Activated CD8-positive, alpha-beta T cell treated with anti-CD3 and anti-CD28 coated beads, Interleukin-2, amount 10 ng/mL, durations not matched to agents 7 days and 5 days (primary cell): ENCODE data around the gene PHF19. TPM values are rescaled to one million over a fixed set of nuclear protein-coding genes. Genes with fewer than 3 reads are reported as not detected.

Experiments used
- ATAC-seq: fragments of 150-1000 bp; cut with Tn5 transposase; one replicate; pipeline ENCODE4 v1.10.0; 2021; ENCODE audit warnings: moderate library complexity
- CTCF ChIA-PET: fragments of 350-600 bp; sonication (Branson Sonifier 250); formaldehyde crosslinking; loops from one replicate; lab custom pipeline; 2021; ENCODE audit warnings: antibody characterized with exemption; lab: Charles Lee
- POLR2A ChIA-PET: fragments of 350-600 bp; sonication (Branson Sonifier 250); formaldehyde crosslinking; loops from one replicate; lab custom pipeline; 2021; ENCODE audit warnings: antibody characterized with exemption; lab: Charles Lee
- DNase-seq: peaks from one replicate; pipeline ENCODE4 v3.0.0-alpha.2; 2020
- H3K27ac Mint-ChIP-seq: one replicate; pipeline ENCODE4 v1.8.0; 2021; ENCODE audit warnings: mild to moderate bottlenecking, mixed read lengths
- H3K27me3 Mint-ChIP-seq: one replicate; pipeline ENCODE4 v1.8.0; 2021; ENCODE audit warnings: low read depth, mixed read lengths
- H3K36me3 Mint-ChIP-seq: one replicate; pipeline ENCODE4 v1.8.0; 2021; ENCODE audit warnings: low read depth, mixed read lengths
- H3K4me1 Mint-ChIP-seq: one replicate; pipeline ENCODE4 v1.8.0; 2021; ENCODE audit warnings: low read depth, mixed read lengths
- H3K4me3 Mint-ChIP-seq: one replicate; pipeline ENCODE4 v1.8.0; 2021; ENCODE audit warnings: mild to moderate bottlenecking, mixed read lengths
- H3K9me3 Mint-ChIP-seq: one replicate; pipeline ENCODE4 v1.8.0; 2022; ENCODE audit warnings: mixed read lengths; ENCODE audit not compliant: insufficient read depth
- total RNA-seq, 2 experiments: library from RNA; stranded (reverse); gene quantifications; one replicate each; pipeline ENCODE4 v1.2.3, GENCODE V29; 2021

The PHF19 gene
- total RNA-seq, 2 experiments from 2014 or later = 273 to 290 TPM

DNA sequence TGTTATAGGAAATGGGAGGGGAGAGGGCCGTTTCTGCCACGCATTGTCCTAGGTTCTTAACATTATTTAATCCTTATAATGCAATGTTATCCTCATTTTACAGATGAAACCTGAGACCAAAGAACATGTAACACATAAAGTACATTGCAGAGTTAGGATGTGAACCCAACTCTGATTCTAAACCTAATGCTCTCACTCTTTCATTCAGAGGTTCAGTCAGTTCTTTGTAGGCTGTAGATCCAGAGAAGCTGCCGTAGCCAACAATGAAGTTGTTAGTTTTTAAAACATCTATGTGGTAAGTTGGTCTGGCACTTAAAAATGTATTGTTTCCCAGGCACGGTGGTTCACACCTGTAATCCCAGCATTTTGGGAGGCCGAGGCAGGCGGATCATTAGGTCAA is 23.8 kb downstream of the PHF19 start:
- no peak overlapping the region for H3K27ac Mint-ChIP-seq
- H3K4me3 Mint-ChIP-seq = no peak overlapping the region
- ATAC-seq (no peak), DNase-seq (no peak)
- H3K36me3 Mint-ChIP-seq = peaks cover 75% of the 10 kb centered on the region
- H3K4me1 Mint-ChIP-seq = peaks cover 11% of the 10 kb centered on the region
- POLR2A ChIA-PET = interaction anchor here (0.9 to 3.0 kb wide), 2 partner anchors 10 to 72 kb away, joined by 3 to 13 read pairs; partner anchors contain the start of gene PSMD5
- no peaks in the 10 kb centered on the region for H3K27me3 Mint-ChIP-seq
- CTCF ChIA-PET = interaction anchor here (1.1 to 1.3 kb wide), 2 partner anchors 12 to 97 kb away, joined by 3 to 6 read pairs; no protein-coding TSS in a partner anchor
- H3K9me3 Mint-ChIP-seq = no peaks in the 10 kb centered on the region

- Mint-ChIP-seq H3K27me3 (no peaks in the 10 kb centered on the region), H3K4me1 (peaks cover 17% of the 10 kb centered on the region), H3K36me3 (peaks cover 75% of the 10 kb centered on the region), H3K9me3 (no peaks in the 10 kb centered on the region), H3K27ac (peak overlapping the region; percentile 17), H3K4me3 (no peak overlapping the region)
- ChIA-PET CTCF (interaction anchor here (1.1 to 1.3 kb wide), 2 partner anchors 13 to 96 kb away, joined by 3 to 6 read pairs; no protein-coding TSS in a partner anchor), POLR2A (interaction anchor here (0.9 to 3.0 kb wide), 4 partner anchors 9 to 73 kb away, joined by 3 to 13 read pairs (median 4); partner anchors contain the start of gene PSMD5)
- DNase-seq = no peak
- ATAC-seq = no peak
Observed at GRCh38 chr9:120852240-120853010, 24.6 kb downstream of the PHF19 start.

DNA sequence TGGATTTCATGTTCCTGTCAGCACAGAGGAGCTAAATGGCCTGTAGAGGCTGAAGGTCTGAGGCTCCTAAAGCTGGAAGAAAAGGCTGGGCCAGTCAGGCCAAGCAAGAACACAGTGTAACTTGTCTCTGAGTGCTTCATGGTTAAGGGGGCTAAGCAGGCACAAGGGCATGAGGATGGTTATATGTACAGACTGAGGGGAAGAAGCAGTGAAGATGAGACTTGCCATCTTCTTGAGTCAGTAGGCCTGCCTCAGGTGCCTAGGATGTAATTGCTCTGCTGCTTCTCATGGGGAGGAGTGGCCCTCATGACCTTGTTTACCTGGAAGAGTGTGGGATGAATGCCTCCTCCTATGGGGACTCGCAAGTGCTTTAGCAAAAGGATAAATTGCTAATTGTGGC is 25.5 kb downstream of the PHF19 start:
- Mint-ChIP-seq H3K4me3 (no peak overlapping the region), H3K4me1 (peaks cover 27% of the 10 kb centered on the region)
- POLR2A ChIA-PET = interaction anchor here (1.5 to 3.0 kb wide), 2 partner anchors 8 to 40 kb away, joined by 4 to 13 read pairs; partner anchors contain the start of gene PSMD5

DNA sequence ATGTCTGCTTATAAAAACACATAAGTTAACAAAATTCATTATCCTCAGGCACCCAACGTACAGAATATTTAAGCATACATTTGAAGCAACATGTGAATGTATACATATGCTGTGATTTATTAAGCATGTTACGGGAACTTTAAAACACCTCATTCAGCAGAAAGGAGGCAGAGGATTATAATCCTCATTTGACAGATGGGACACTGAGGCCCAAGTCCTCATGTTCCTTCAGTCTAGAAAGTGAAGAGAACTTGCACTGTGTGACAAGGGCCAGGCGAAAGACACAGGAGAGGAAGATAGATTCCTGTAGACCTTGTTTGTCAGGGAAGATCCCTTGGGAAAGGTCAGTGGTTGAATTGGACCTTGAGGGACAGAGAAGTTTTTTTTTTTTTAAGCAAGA is 26.7 kb downstream of the PHF19 start:
- ChIA-PET POLR2A (interaction anchor here (0.6 kb wide), 1 partner anchor 81 kb away, joined by 3 read pairs; no protein-coding TSS in a partner anchor), CTCF (interaction anchor here (2.4 kb wide), 1 partner anchor 95 kb away, joined by 8 read pairs; no protein-coding TSS in a partner anchor)
- Mint-ChIP-seq H3K4me1 (peaks cover 38% of the 10 kb centered on the region), H3K27me3 (no peaks in the 10 kb centered on the region), H3K36me3 (peaks cover 83% of the 10 kb centered on the region), H3K9me3 (no peaks in the 10 kb centered on the region), H3K27ac (peak overlapping the region; percentile 42), H3K4me3 (no peak overlapping the region)
- ATAC-seq (no peak), DNase-seq (no peak)

More for the DNA sequence above, 25.5 kb downstream of the PHF19 start:
- ATAC-seq (no peak), DNase-seq (no peak)
- CTCF ChIA-PET = interaction anchor here (2.4 kb wide), 1 partner anchor 96 kb away, joined by 8 read pairs; no protein-coding TSS in a partner anchor
- Mint-ChIP-seq H3K27ac (peak overlapping the region; percentile 12), H3K36me3 (peaks cover 76% of the 10 kb centered on the region), H3K9me3 (no peaks in the 10 kb centered on the region), H3K27me3 (no peaks in the 10 kb centered on the region)

- ChIA-PET POLR2A (interaction anchor here (0.6 to 3.1 kb wide), 8 partner anchors 9 to 193 kb away, joined by 3 to 23 read pairs (median 5); partner anchors contain the start of gene FBXW2), CTCF (interaction anchor here (0.6 to 1.7 kb wide), 12 partner anchors 13 to 213 kb away, joined by 3 to 6 read pairs (median 3); partner anchors contain the start of gene PHF19)
- no peak for DNase-seq
- H3K27me3 Mint-ChIP-seq = no peaks in the 10 kb centered on the region
- H3K27ac Mint-ChIP-seq = peak overlapping the region; percentile 84
- H3K9me3 Mint-ChIP-seq = no peaks in the 10 kb centered on the region
- H3K4me3 Mint-ChIP-seq = no peak overlapping the region
- H3K4me1 Mint-ChIP-seq = peaks cover 63% of the 10 kb centered on the region
- no peak for ATAC-seq
- peaks cover 74% of the 10 kb centered on the region for H3K36me3 Mint-ChIP-seq
Observed at GRCh38 chr9:120846906-120847305, 30.1 kb downstream of the PHF19 start.

DNA sequence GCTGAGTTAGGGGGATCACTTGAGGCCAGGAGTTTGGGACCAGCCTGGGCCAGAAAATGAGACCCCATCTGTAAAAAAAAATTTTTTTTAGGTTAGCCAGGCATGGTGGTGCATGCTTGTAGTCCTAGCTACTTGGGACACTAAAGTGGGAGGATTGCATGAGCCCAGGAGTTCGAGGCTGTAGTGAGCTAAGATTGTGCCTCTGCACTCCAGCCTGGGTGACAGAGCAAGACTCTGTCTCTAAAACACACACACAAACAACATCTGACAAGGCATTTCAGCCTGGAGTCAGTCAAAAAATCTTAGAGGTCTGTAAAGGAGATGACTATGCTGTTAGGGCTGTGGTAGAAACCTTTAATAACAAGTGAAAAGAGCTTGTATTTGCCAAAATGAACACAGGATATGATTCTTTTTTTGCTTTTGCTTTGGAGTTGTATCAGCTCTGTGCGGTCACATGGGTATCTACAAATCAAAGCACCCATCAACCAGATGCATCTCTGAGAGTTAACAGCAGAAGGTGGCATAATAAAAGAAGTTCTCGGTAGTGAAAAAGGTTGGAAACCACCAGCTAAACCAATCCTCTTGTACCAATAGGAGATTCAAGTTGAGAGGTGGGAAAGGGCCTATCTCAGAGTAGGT is 30.6 kb downstream of the PHF19 start:
- ChIA-PET POLR2A (interaction anchor here (1.0 to 3.1 kb wide), 7 partner anchors 9 to 90 kb away, joined by 3 to 23 read pairs (median 6); partner anchors contain the start of gene FBXW2), CTCF (interaction anchor here (0.6 to 1.7 kb wide), 12 partner anchors 13 to 214 kb away, joined by 3 to 6 read pairs (median 3); partner anchors contain the start of gene PHF19)
- no peaks in the 10 kb centered on the region for H3K27me3 Mint-ChIP-seq
- peak; percentile 5 for ATAC-seq
- peaks cover 74% of the 10 kb centered on the region for H3K36me3 Mint-ChIP-seq
- no peak for DNase-seq
- peaks cover 68% of the 10 kb centered on the region for H3K4me1 Mint-ChIP-seq
- peak overlapping the region; percentile 29 for H3K4me3 Mint-ChIP-seq
- H3K9me3 Mint-ChIP-seq = no peaks in the 10 kb centered on the region
- H3K27ac Mint-ChIP-seq = peak overlapping the region; percentile 84

DNA sequence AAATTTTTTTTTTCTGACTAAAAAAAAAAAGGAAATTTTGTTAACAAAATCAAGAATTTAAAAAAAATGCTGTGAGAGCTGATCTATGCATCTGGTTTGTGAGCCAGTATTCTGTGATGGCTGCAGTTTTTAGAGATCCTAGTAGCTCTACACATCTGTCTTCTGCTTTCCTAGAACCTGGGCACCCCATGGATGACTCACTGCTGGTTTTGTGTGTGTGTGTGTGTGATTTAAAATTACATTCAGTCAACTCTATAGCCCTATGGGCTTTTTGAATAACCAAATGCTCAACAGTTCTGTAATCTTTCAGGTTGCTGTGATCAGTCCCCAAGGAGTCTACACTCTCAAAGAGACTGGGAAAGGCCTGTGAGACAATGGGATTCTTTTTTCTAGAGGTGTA is 31.7 kb downstream of the PHF19 start:
- Mint-ChIP-seq H3K36me3 (peaks cover 64% of the 10 kb centered on the region), H3K4me1 (peaks cover 72% of the 10 kb centered on the region), H3K9me3 (no peaks in the 10 kb centered on the region), H3K27ac (peak overlapping the region; percentile 98), H3K27me3 (no peaks in the 10 kb centered on the region), H3K4me3 (peak overlapping the region; percentile 98)
- CTCF ChIA-PET = interaction anchor here (0.6 to 1.9 kb wide), 6 partner anchors 22 to 227 kb away, joined by 3 to 7 read pairs (median 4); partner anchors contain the start of gene PHF19
- DNase-seq (peak; percentile 45), ATAC-seq (no peak)
- POLR2A ChIA-PET = interaction anchor here (0.9 to 3.1 kb wide), 9 partner anchors 12 to 92 kb away, joined by 3 to 23 read pairs (median 4); partner anchors contain the start of genes FBXW2, PHF19 and TRAF1

- no peaks in the 10 kb centered on the region for H3K9me3 Mint-ChIP-seq
- peak within 1 kb of the TSS; percentile 98 for H3K4me3 Mint-ChIP-seq
- ATAC-seq (peak; percentile 98), DNase-seq (peak; percentile 100)
- peaks cover 74% of the 10 kb centered on the region for H3K4me1 Mint-ChIP-seq
- peak within 1 kb of the TSS; percentile 98 for H3K27ac Mint-ChIP-seq
- peaks cover 64% of the 10 kb centered on the region for H3K36me3 Mint-ChIP-seq
- CTCF ChIA-PET = interaction anchor here (0.7 to 2.4 kb wide), 5 partner anchors 34 to 217 kb away, joined by 3 to 7 read pairs (median 3); partner anchors contain the start of gene PHF19
- POLR2A ChIA-PET = interaction anchor here (0.5 to 3.2 kb wide), 21 partner anchors 10 to 93 kb away, joined by 3 to 27 read pairs (median 4); partner anchors contain the start of genes FBXW2 and TRAF1
- H3K27me3 Mint-ChIP-seq = no peaks in the 10 kb centered on the region
Observed at GRCh38 chr9:120842685-120843485, 34.1 kb downstream of the PHF19 start, which contains the start of gene PSMD5. Gene PSMD5 (minus strand): TSS chr9:120842922. CDS start chr9:120842909, 13 bp downstream.

DNA sequence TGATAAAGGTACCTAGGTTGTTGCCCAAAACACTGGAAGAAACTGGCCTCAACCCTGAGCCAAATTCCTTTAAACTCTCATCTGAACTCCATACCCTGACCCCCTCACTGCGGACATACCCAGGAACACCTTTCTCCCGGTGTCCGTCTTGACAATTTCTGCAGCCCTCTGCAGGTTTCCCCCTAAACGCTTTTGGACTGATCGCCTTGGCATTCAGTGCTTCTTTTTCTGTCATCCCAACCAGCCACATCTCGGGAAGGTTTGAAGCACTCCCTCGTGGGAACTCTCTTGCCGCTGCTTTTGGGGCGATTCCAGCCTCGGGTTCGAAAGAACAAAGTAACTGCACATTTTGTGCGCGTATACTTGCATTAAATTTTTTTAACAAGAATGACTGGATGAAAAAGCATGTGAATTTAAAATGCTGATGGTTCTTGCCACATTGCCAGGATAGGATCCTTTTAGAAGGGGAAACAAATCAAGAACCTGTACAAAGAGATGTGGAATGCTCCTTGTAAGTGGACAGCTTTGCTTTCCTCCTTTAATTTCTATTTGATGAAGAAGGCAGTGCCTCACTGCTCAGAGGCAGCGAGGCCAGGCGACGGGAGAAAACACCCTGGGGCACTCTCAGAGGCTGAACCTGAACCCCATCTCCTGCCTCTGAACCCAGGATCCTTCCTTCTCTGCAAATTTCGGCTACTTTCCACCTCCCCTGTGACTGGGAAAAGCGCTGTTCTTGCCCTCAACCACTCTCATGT is 34.9 kb downstream of the PHF19 start:
- Mint-ChIP-seq H3K9me3 (no peaks in the 10 kb centered on the region), H3K4me3 (peak overlapping the region; percentile 98), H3K4me1 (peaks cover 69% of the 10 kb centered on the region), H3K27me3 (no peaks in the 10 kb centered on the region), H3K27ac (peak overlapping the region; percentile 98), H3K36me3 (peaks cover 64% of the 10 kb centered on the region)
- ATAC-seq (peak; percentile 6), DNase-seq (no peak)
- ChIA-PET CTCF (interaction anchor here (0.7 to 2.4 kb wide), 4 partner anchors 43 to 218 kb away, joined by 3 to 6 read pairs (median 3); no protein-coding TSS in a partner anchor), POLR2A (interaction anchor here (0.6 to 3.2 kb wide), 13 partner anchors 9 to 94 kb away, joined by 3 to 27 read pairs (median 5); partner anchors contain the start of genes FBXW2 and TRAF1)

- DNase-seq (no peak), ATAC-seq (no peak)
- Mint-ChIP-seq H3K4me3 (no peak overlapping the region), H3K36me3 (peaks cover 45% of the 10 kb centered on the region), H3K27ac (no peak overlapping the region), H3K4me1 (peaks cover 44% of the 10 kb centered on the region), H3K9me3 (no peaks in the 10 kb centered on the region), H3K27me3 (no peaks in the 10 kb centered on the region)
- ChIA-PET POLR2A (no interaction called here), CTCF (interaction anchor here (1.2 kb wide), 1 partner anchor 83 kb away, joined by 4 read pairs; no protein-coding TSS in a partner anchor)
Observed at GRCh38 chr9:120839146-120839545, 37.8 kb downstream of the PHF19 start.
